Stimulated activated CD8-positive, alpha-beta memory T cell treated with anti-CD3 and anti-CD28 coated beads, Interleukin-12 subunit alpha, Interleukin-12 subunit beta, amount 100 ng/mL, for 1 hour (primary cell): ENCODE data around the gene CD2AP.
"Not testable (repeated sequence)": the region's sequence is repeated elsewhere in the genome, so short reads cannot be mapped to it uniquely, and the experiment has no call there.

ENCODE experiments used
- DNase-seq: peaks from one replicate; pipeline ENCODE4 v3.0.0-alpha.2; 2020; ENCODE audit warnings: low read depth

CD2AP gene

GRCh38 chr6:47496935-47497579, 19.5 kb downstream of the CD2AP start:
- no peak for DNase-seq

- DNase-seq: no peak
These were observed 25.3 kb downstream of the CD2AP start for GRCh38 chr6:47502920-47503319.

- DNase-seq: no peak
These were observed 32.3 kb downstream of the CD2AP start for GRCh38 chr6:47509937-47510336.

GRCh38 chr6:47512872-47513271, 35.3 kb downstream of the CD2AP start:
- no peak for DNase-seq

GRCh38 chr6:47519279-47519678, 41.7 kb downstream of the CD2AP start:
- no peak for DNase-seq

GRCh38 chr6:47520282-47520681, 42.7 kb downstream of the CD2AP start:
- DNase-seq: no peak

- DNase-seq: no peak
These were observed 44.4 kb downstream of the CD2AP start for GRCh38 chr6:47521961-47522360.

- no peak for DNase-seq
These were observed 46.7 kb downstream of the CD2AP start for GRCh38 chr6:47524136-47524845.

- no peak for DNase-seq
These were observed 47.9 kb downstream of the CD2AP start for GRCh38 chr6:47525330-47526057.

- no peak for DNase-seq
These were observed 49.7 kb downstream of the CD2AP start for GRCh38 chr6:47527274-47527673.

GRCh38 chr6:47529734-47530133, 52.1 kb downstream of the CD2AP start:
- no peak for DNase-seq

- no peak for DNase-seq
These were observed 55.5 kb downstream of the CD2AP start for GRCh38 chr6:47532981-47533585.

- no peak for DNase-seq
These were observed 56.5 kb downstream of the CD2AP start for GRCh38 chr6:47534063-47534462.

- no peak for DNase-seq
These were observed 58.0 kb downstream of the CD2AP start for GRCh38 chr6:47535316-47536225.

GRCh38 chr6:47536816-47537401, 59.3 kb downstream of the CD2AP start:
- no peak for DNase-seq

GRCh38 chr6:47545223-47545622, 67.6 kb downstream of the CD2AP start:
- DNase-seq: no peak

GRCh38 chr6:47551670-47552069, 74.1 kb downstream of the CD2AP start:
- no peak for DNase-seq

- DNase-seq: no peak
These were observed 74.7 kb downstream of the CD2AP start for GRCh38 chr6:47552319-47552718.

GRCh38 chr6:47553243-47553642, 75.7 kb downstream of the CD2AP start:
- not testable (repeated sequence) for DNase-seq

- DNase-seq: not testable (repeated sequence)
These were observed 78.9 kb downstream of the CD2AP start for GRCh38 chr6:47556459-47556858.

- DNase-seq: no peak
These were observed 85.6 kb downstream of the CD2AP start for GRCh38 chr6:47563162-47563561.
